DOHH2 (cell line): ENCODE measurements around the gene TP63.

Experiments used
- H3F3A ChIP-seq: fragments of 200-600 bp; sonication (generic), shearing (Covaris generic); 2 replicates; pipeline ENCODE4 v1.6.0; 2016; ENCODE audit warnings: antibody characterized with exemption, mild to moderate bottlenecking; ENCODE audit not compliant: control insufficient read depth, insufficient read depth
- H3K27ac ChIP-seq: fragments of 200-600 bp; sonication (generic); 2 replicates; pipeline ENCODE4 v1.5.1; 2014; ENCODE audit warnings: low read depth, mild to moderate bottlenecking, low read length, moderate library complexity
- H3K27me3 ChIP-seq: fragments of 200-600 bp; sonication (generic); 2 replicates; pipeline ENCODE4 v1.6.1; 2014; ENCODE audit warnings: mild to moderate bottlenecking, low read length, mixed read lengths; ENCODE audit not compliant: control insufficient read depth
- H3K36me3 ChIP-seq: fragments of 200-600 bp; sonication (generic); 2 replicates; pipeline ENCODE4 v1.6.1; 2014; ENCODE audit warnings: mild to moderate bottlenecking, low read length, moderate library complexity, mixed read lengths; ENCODE audit not compliant: control insufficient read depth
- H3K4me1 ChIP-seq: fragments of 200-600 bp; sonication (generic); 2 replicates; pipeline ENCODE4 v1.6.1; 2014; ENCODE audit warnings: mild to moderate bottlenecking, low read length, mixed read lengths; ENCODE audit not compliant: control insufficient read depth
- H3K4me2 ChIP-seq: fragments of 200-600 bp; sonication (generic); 2 replicates; pipeline ENCODE4 v1.6.0; 2014; ENCODE audit warnings: mild to moderate bottlenecking, low read length, moderate library complexity
- H3K4me3 ChIP-seq: fragments of 200-600 bp; sonication (generic); 2 replicates; pipeline ENCODE4 v1.5.1; 2014; ENCODE audit warnings: mild to moderate bottlenecking, low read length, mixed read lengths
- H3K79me2 ChIP-seq: fragments of 200-600 bp; sonication (generic); 2 replicates; pipeline ENCODE4 v1.6.1; 2014; ENCODE audit warnings: mild to moderate bottlenecking, low read length, mixed read lengths; ENCODE audit not compliant: control insufficient read depth
- H3K9me2 ChIP-seq: fragments of 200-600 bp; sonication (generic); replicated peaks from 2 replicates; pipeline ENCODE4 v1.6.1; 2014; ENCODE audit warnings: mild to moderate bottlenecking, low read length, mixed read lengths; ENCODE audit not compliant: control insufficient read depth
- H3K9me3 ChIP-seq: fragments of 200-600 bp; sonication (generic); 2 replicates; pipeline ENCODE4 v1.6.1; 2014; ENCODE audit warnings: antibody characterized with exemption, low read length, mixed read lengths; ENCODE audit not compliant: control insufficient read depth, insufficient read depth
- H4K20me1 ChIP-seq: fragments of 200-600 bp; sonication (generic); 2 replicates; pipeline ENCODE4 v1.6.0; 2014; ENCODE audit warnings: low read depth, mild to moderate bottlenecking, antibody characterized with exemption, low read length, moderate library complexity; ENCODE audit not compliant: control insufficient read depth, insufficient read depth
- CTCF ChIP-seq: fragments of 200-600 bp; sonication (generic); IDR thresholded peaks from one replicate; pipeline ENCODE4 v1.5.1; 2014; ENCODE audit warnings: antibody characterized with exemption, mild to moderate bottlenecking, low read depth, low read length; ENCODE audit not compliant: poor library complexity, severe bottlenecking
- EZH2phosphoT487 ChIP-seq: fragments of 200-600 bp; sonication (generic); IDR thresholded peaks from 2 replicates; pipeline ENCODE4 v1.6.1; 2017; ENCODE audit warnings: borderline replicate concordance, mild to moderate bottlenecking, antibody characterized with exemption, low read length, moderate library complexity, mixed read lengths

Gene TP63

GRCh38 chr3:189756582-189757078, 125.4 kb downstream of the TP63 start:
- no peaks in the 10 kb centered on the region for H3K79me2 ChIP-seq
- TF ChIP-seq CTCF: no peak
- TF ChIP-seq EZH2phosphoT487: no peak
- no peaks in the 10 kb centered on the region for H3K36me3 ChIP-seq
- H3K4me1 ChIP-seq: peaks cover 5% of the 10 kb centered on the region
- no peaks in the 10 kb centered on the region for H3K27me3 ChIP-seq
- no peaks in the 10 kb centered on the region for H3F3A ChIP-seq
- H3K27ac ChIP-seq: no peak overlapping the region
- no peak overlapping the region for H3K4me2 ChIP-seq
- H3K4me3 ChIP-seq: no peak overlapping the region
- no peaks in the 10 kb centered on the region for H3K9me3 ChIP-seq
- no peaks in the 10 kb centered on the region for H4K20me1 ChIP-seq
- no peaks in the 10 kb centered on the region for H3K9me2 ChIP-seq

GRCh38 chr3:189758186-189758585, 127.0 kb downstream of the TP63 start:
- Histone ChIP-seq H3K9me2 (no peaks in the 10 kb centered on the region), H3K9me3 (no peaks in the 10 kb centered on the region), H3K4me1 (peaks cover 5% of the 10 kb centered on the region), H3K79me2 (no peaks in the 10 kb centered on the region), H4K20me1 (no peaks in the 10 kb centered on the region), H3F3A (no peaks in the 10 kb centered on the region), H3K27ac (no peak overlapping the region), H3K36me3 (no peaks in the 10 kb centered on the region), H3K27me3 (no peaks in the 10 kb centered on the region), H3K4me3 (no peak overlapping the region), H3K4me2 (no peak overlapping the region)
- no peak for TF ChIP-seq EZH2phosphoT487

GRCh38 chr3:189766416-189766815, 135.2 kb downstream of the TP63 start:
- Histone ChIP-seq H3K27ac (no peak overlapping the region), H3F3A (no peaks in the 10 kb centered on the region), H3K9me2 (no peaks in the 10 kb centered on the region), H3K4me3 (no peak overlapping the region), H3K79me2 (no peaks in the 10 kb centered on the region), H3K9me3 (no peaks in the 10 kb centered on the region; the same call in 1 of the 2 replicates), H3K4me1 (no peaks in the 10 kb centered on the region), H3K27me3 (no peaks in the 10 kb centered on the region), H3K36me3 (no peaks in the 10 kb centered on the region), H3K4me2 (no peak overlapping the region), H4K20me1 (no peaks in the 10 kb centered on the region)
- no peak for TF ChIP-seq CTCF
- TF ChIP-seq EZH2phosphoT487: no peak

GRCh38 chr3:189771842-189772450, 140.8 kb downstream of the TP63 start:
- no peaks in the 10 kb centered on the region for H3K4me1 ChIP-seq
- no peaks in the 10 kb centered on the region for H3F3A ChIP-seq
- no peak overlapping the region for H3K4me2 ChIP-seq
- H3K79me2 ChIP-seq: no peaks in the 10 kb centered on the region
- no peaks in the 10 kb centered on the region for H4K20me1 ChIP-seq
- no peak overlapping the region for H3K4me3 ChIP-seq
- no peak for TF ChIP-seq EZH2phosphoT487
- TF ChIP-seq CTCF: no peak
- H3K9me3 ChIP-seq: no peaks in the 10 kb centered on the region
- no peaks in the 10 kb centered on the region for H3K27me3 ChIP-seq
- no peak overlapping the region for H3K27ac ChIP-seq
- H3K36me3 ChIP-seq: no peaks in the 10 kb centered on the region
- no peaks in the 10 kb centered on the region for H3K9me2 ChIP-seq
